Astrocyte (in vitro differentiated cells and primary cell): Measurements from ENCODE around the gene ARSG.

Source experiments
- CTCF ChIP-seq: IDR thresholded peaks from 2 replicates; pipeline ENCODE4 v1.5.1; 2011; ENCODE audit warnings: low read depth, mild to moderate bottlenecking, inconsistent platforms, low read length, moderate library complexity; ENCODE audit not compliant: insufficient read depth
- EZH2 ChIP-seq: IDR thresholded peaks from 2 replicates; pipeline ENCODE4 v1.6.1; 2012; ENCODE audit warnings: mild to moderate bottlenecking, low read length, inconsistent platforms; ENCODE audit not compliant: insufficient read depth

GRCh38 chr17:68459037-68459639 lies 167.8 kb downstream of the ARSG start:
- no peak for TF ChIP-seq CTCF
- TF ChIP-seq EZH2 = no peak
